Mucosa of gallbladder (tissue), 1 donor: ENCODE results near the gene AKAP8L. TPM values are rescaled to one million over a fixed set of nuclear protein-coding genes. Genes with fewer than 3 reads are reported as not detected.
"Not testable (repeated sequence)": the region's sequence is repeated elsewhere in the genome, so short reads cannot be mapped to it uniquely, and the experiment has no call there.

Experiments used
- DNase-seq: peaks from one replicate; pipeline ENCODE4 v3.0.0-alpha.2; 2020; ENCODE audit warnings: low spot score
- total RNA-seq: library from RNA; stranded (reverse); gene quantifications from one replicate; pipeline ENCODE4 v1.2.1, GENCODE V29; 2021
- donor health status: DM: no; HTN: no; CAD: no.

AKAP8L gene
- total RNA-seq, 1 donor from 2014 or later = 110 TPM

- no peak for DNase-seq
Observed at GRCh38 chr19:15390814-15391213, 28.0 kb downstream of the AKAP8L start.

- no peak for DNase-seq
Observed at GRCh38 chr19:15381864-15382263, 36.9 kb downstream of the AKAP8L start.

GRCh38 chr19:15381429-15381828 is 37.4 kb downstream of the AKAP8L start:
- DNase-seq = no peak

- peak; percentile 31 for DNase-seq
Observed at GRCh38 chr19:15379999-15380647, 38.7 kb downstream of the AKAP8L start.

- peak; percentile 99 for DNase-seq
Observed at GRCh38 chr19:15379083-15379998, 39.4 kb downstream of the AKAP8L start, which contains the start of gene AKAP8. AKAP8 (minus strand) TSS chr19:15379787; CDS start chr19:15379731, 56 bp downstream.

GRCh38 chr19:15378534-15379082 is 40.2 kb downstream of the AKAP8L start:
- peak; percentile 44 for DNase-seq

GRCh38 chr19:15374796-15375440 is 43.9 kb downstream of the AKAP8L start:
- no peak for DNase-seq

GRCh38 chr19:15374105-15374651 is 44.6 kb downstream of the AKAP8L start:
- DNase-seq = no peak

- DNase-seq = no peak
Observed at GRCh38 chr19:15373644-15374043, 45.1 kb downstream of the AKAP8L start.

- no peak for DNase-seq
Observed at GRCh38 chr19:15372891-15373301, 45.9 kb downstream of the AKAP8L start.

GRCh38 chr19:15372470-15372869 is 46.3 kb downstream of the AKAP8L start:
- no peak for DNase-seq

GRCh38 chr19:15371786-15372380 is 46.9 kb downstream of the AKAP8L start:
- DNase-seq = no peak

- no peak for DNase-seq
Observed at GRCh38 chr19:15371119-15371518, 47.7 kb downstream of the AKAP8L start.

- no peak for DNase-seq
Observed at GRCh38 chr19:15369594-15369891, 49.2 kb downstream of the AKAP8L start.

GRCh38 chr19:15368798-15369593 is 49.8 kb downstream of the AKAP8L start:
- no peak for DNase-seq

- DNase-seq = no peak
Observed at GRCh38 chr19:15368051-15368632, 50.6 kb downstream of the AKAP8L start.

GRCh38 chr19:15367439-15367838 is 51.3 kb downstream of the AKAP8L start:
- no peak for DNase-seq

GRCh38 chr19:15365264-15365663 is 53.5 kb downstream of the AKAP8L start:
- DNase-seq = no peak

- not testable (repeated sequence) for DNase-seq
Observed at GRCh38 chr19:15363791-15364190, 55.0 kb downstream of the AKAP8L start.

- not testable (repeated sequence) for DNase-seq
Observed at GRCh38 chr19:15363048-15363447, 55.7 kb downstream of the AKAP8L start.
